B cell (primary cell): Measurements from ENCODE around the gene STXBP2. TPM values are rescaled to one million over a fixed set of nuclear protein-coding genes. Genes with fewer than 3 reads are reported as not detected.

Source experiments
- ATAC-seq: fragments of 200-7000 bp; cut with Tn5 transposase; one replicate; pipeline ENCODE4 v1.10.0; 2021; ENCODE audit warnings: low read depth, mild to moderate bottlenecking, moderate number of reproducible peaks, moderate library complexity
- CTCF ChIA-PET: fragments of 350-600 bp; sonication (Branson Sonifier 250); formaldehyde crosslinking; loops from one replicate; lab custom pipeline; 2021; ENCODE audit warnings: antibody characterized with exemption, inconsistent platforms; lab: Charles Lee
- POLR2A ChIA-PET: fragments of 350-600 bp; sonication (Branson Sonifier 250); formaldehyde crosslinking; loops from one replicate; lab custom pipeline; 2021; ENCODE audit warnings: antibody characterized with exemption; lab: Charles Lee
- DNase-seq: peaks from one replicate; pipeline ENCODE4 v3.0.0; 2013
- H2AFZ ChIP-seq: 2 replicates; pipeline ENCODE4 v1.6.1; 2012; ENCODE audit warnings: mild to moderate bottlenecking, low read depth, low read length; ENCODE audit not compliant: insufficient read depth, poor library complexity, severe bottlenecking
- H3K27ac ChIP-seq, 2 donors: 1 replicate in 1 of 2; 2 replicates in 1 of 2; pipeline ENCODE4 v1.5.1; 2012 to 2013; ENCODE audit warnings: low read length in 2 of 2, mild to moderate bottlenecking in 2 of 2, moderate library complexity in 1 of 2
- H3K27me3 ChIP-seq, 4 experiments: fragments of 200-600 bp in 1 of 4; sonication (generic) in 1 of 4; replicated peaks in 1 of 4; 1 replicate in 2 of 4; 2 replicates in 2 of 4; pipeline versions ENCODE4 v1.6.1 to v1.7.0; 2013 to 2016; ENCODE audit warnings: low read length in 3 of 4, mild to moderate bottlenecking in 2 of 4, mixed read lengths in 1 of 4, moderate library complexity in 1 of 4; ENCODE audit not compliant: insufficient read depth in 4 of 4, control insufficient read depth in 3 of 4; ENCODE audit errors: control extremely low read depth in 1 of 4
- H3K36me3 ChIP-seq, 2 experiments: replicated peaks in 1 of 2; 1 replicate in 1 of 2; 2 replicates in 1 of 2; pipeline versions ENCODE4 v1.6.1 to v1.7.1; 2013; ENCODE audit warnings: low read length in 1 of 2; ENCODE audit not compliant: insufficient read depth in 2 of 2, control insufficient read depth in 1 of 2; ENCODE audit errors: control extremely low read depth in 1 of 2, extremely low read depth in 1 of 2
- H3K4me1 ChIP-seq, 2 donors: fragments of 200-600 bp in 1 of 2; sonication (generic) in 1 of 2; 1 replicate in 1 of 2; 2 replicates in 1 of 2; pipeline versions ENCODE4 v1.5.1 to v1.6.1; 2013 to 2017; ENCODE audit warnings: low read length in 2 of 2; ENCODE audit not compliant: control insufficient read depth in 2 of 2, insufficient read depth in 2 of 2
- H3K4me2 ChIP-seq: replicated peaks from 2 replicates; pipeline ENCODE3; 2012; ENCODE audit warnings: mild to moderate bottlenecking, low read depth, low read length; ENCODE audit not compliant: poor library complexity, severe bottlenecking
- H3K4me3 ChIP-seq, 5 experiments: fragments of 200-600 bp in 1 of 5; sonication (generic) in 1 of 5; 1 replicate in 3 of 5; 2 replicates in 2 of 5; pipeline versions ENCODE4 v1.5.1 to v1.7.0; 2011 to 2016; ENCODE audit warnings: low read length in 4 of 5, mild to moderate bottlenecking in 4 of 5, low read depth in 2 of 5, control low read depth in 1 of 5, moderate library complexity in 1 of 5; ENCODE audit not compliant: insufficient read depth in 1 of 5; ENCODE audit errors: control extremely low read depth in 1 of 5, extremely low read depth in 1 of 5
- H3K79me2 ChIP-seq: fragments of 200-600 bp; sonication (generic); one replicate; pipeline ENCODE4 v1.6.0; 2016; ENCODE audit warnings: low read length; ENCODE audit not compliant: control insufficient read depth, insufficient read depth
- H3K9ac ChIP-seq: fragments of 200-600 bp; sonication (generic); 2 replicates; pipeline ENCODE4 v1.6.1; 2017; ENCODE audit warnings: mild to moderate bottlenecking, low read length, moderate library complexity
- H3K9me3 ChIP-seq, 3 donors: one replicate each; pipeline versions ENCODE4 v1.6.1 to v1.7.1; 2013; ENCODE audit warnings: low read length in 2 of 3; ENCODE audit not compliant: control insufficient read depth in 2 of 3, insufficient read depth in 1 of 3; ENCODE audit errors: control extremely low read depth in 1 of 3
- H4K20me1 ChIP-seq: 2 replicates; pipeline ENCODE4 v1.6.0; 2012; ENCODE audit warnings: mild to moderate bottlenecking, low read length; ENCODE audit not compliant: insufficient read depth, control insufficient read depth, poor library complexity, severe bottlenecking
- H3K27ac Mint-ChIP-seq: one replicate; pipeline ENCODE4 v1.8.0; 2021; ENCODE audit warnings: mixed read lengths
- H3K27me3 Mint-ChIP-seq: one replicate; pipeline ENCODE4 v1.8.0; 2021; ENCODE audit warnings: mixed read lengths
- H3K4me1 Mint-ChIP-seq: one replicate; pipeline ENCODE4 v1.8.0; 2021; ENCODE audit warnings: mixed read lengths
- H3K4me3 Mint-ChIP-seq: one replicate; pipeline ENCODE4 v1.8.0; 2021; ENCODE audit warnings: mixed read lengths
- H3K9me3 Mint-ChIP-seq: one replicate; pipeline ENCODE4 v1.8.0; 2022; ENCODE audit warnings: mixed read lengths; ENCODE audit not compliant: insufficient read depth
- EZH2 ChIP-seq: IDR thresholded peaks from 2 replicates; pipeline ENCODE4 v1.6.1; 2012; ENCODE audit warnings: borderline replicate concordance, low read depth, mild to moderate bottlenecking, moderate library complexity, low read length; ENCODE audit not compliant: insufficient read depth, poor library complexity, severe bottlenecking
- WGBS: methylation state at CpG from one replicate; pipeline ENCODE4 v1.1.5; 2013; ENCODE audit warnings: missing lambda C conversion rate; ENCODE audit not compliant: insufficient coverage; 5-methylcytosine and 5-hydroxymethylcytosine counted together
- intact Hi-C: fragments of 100-400 bp; cut with micrococcal nuclease; formaldehyde crosslinking; loops from one replicate; pipeline ENCODE4 v1.10.0; 2022
- polyA plus RNA-seq: library from polyadenylated mRNA; depleted of rRNA; stranded (reverse); fragments of >200 nt; gene quantifications from 2 replicates; pipeline ENCODE4 v1.2.3, GENCODE V29; 2012
- total RNA-seq, 2 donors: library from RNA; stranded (reverse); fragments of 120-200 nt in 1 of 2; gene quantifications; 1 replicate in 1 of 2; 2 replicates in 1 of 2; pipeline versions ENCODE4 v1.2.3 to v1.2.4, GENCODE V29; 2013 to 2022
- TF ChIP-seq, protein P1 (sequence below): fragments of 200-600 bp; IDR thresholded peaks from one replicate; pipeline ENCODE4 v1.8.0; 2022; ENCODE audit warnings: antibody characterized with exemption, mild to moderate bottlenecking

STXBP2 gene
- total and polyA plus RNA-seq, 2 donors (not counting 1 experiment from before 2014, with no cell fraction given): 222 to 226 TPM

DNA sequence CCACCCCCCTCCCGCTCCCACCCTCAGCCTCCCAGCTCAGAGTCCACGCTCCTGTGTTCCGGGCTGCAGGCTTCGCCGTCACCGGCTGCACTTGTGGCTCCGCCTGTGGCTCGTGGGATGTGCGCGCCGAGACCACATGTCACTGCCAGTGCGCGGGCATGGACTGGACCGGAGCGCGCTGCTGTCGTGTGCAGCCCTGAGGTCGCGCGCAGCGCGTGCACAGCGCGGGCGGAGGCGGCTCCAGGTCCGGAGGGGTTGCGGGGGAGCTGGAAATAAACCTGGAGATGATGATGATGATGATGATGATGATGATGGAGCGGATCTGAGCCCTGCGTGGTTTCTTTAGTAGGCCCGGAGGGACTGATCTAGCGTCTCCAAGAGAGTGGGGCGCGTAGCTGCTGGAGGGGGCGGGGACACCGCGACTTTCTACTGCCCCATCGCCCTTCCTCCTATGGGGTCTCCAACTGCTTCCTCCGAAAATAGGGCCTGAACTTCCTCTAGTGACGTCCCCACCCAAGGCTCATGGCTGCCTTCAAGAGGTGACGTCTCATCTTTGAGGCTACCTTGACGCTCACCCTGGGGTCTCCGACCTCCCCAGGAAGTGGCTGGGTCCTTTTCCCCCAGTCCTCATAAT lies 33.4 kb downstream of the STXBP2 start:
- peak overlapping the region; percentile 72 for H3K4me3 Mint-ChIP-seq
- Histone ChIP-seq H3K36me3 (no peaks in the 10 kb centered on the region), H2AFZ (peak overlapping the region; percentile 49), H4K20me1 (no peaks in the 10 kb centered on the region), H3K4me2 (peak overlapping the region; percentile 70), H3K4me3 (peak overlapping the region in 2 of 5 experiments; percentile 21 to 48), H3K27me3 (peaks cover 0 to 44% (median 9%) of the 10 kb centered on the region in 4 experiments), H3K9ac (peak overlapping the region; percentile 15), H3K9me3 (peaks cover 0 to 8% (median 0%) of the 10 kb centered on the region in 3 donors), H3K79me2 (no peaks in the 10 kb centered on the region), H3K27ac (no peak overlapping the region), H3K4me1 (peaks cover 8% of the 10 kb centered on the region in 2 donors)
- no peak overlapping the region for H3K27ac Mint-ChIP-seq
- POLR2A ChIA-PET: interaction anchor here (0.6 kb wide), 1 partner anchor 8 kb away, joined by 3 read pairs; no protein-coding TSS in a partner anchor
- CTCF ChIA-PET: interaction anchor here (0.6 to 3.0 kb wide), 3 partner anchors 11 to 506 kb away, joined by 3 to 9 read pairs (median 3); partner anchors contain the start of gene TRAPPC5
- H3K9me3 Mint-ChIP-seq: no peaks in the 10 kb centered on the region
- WGBS: 6% methylated on average over 41 of the region's 43 CpGs
- H3K4me1 Mint-ChIP-seq: peaks cover 12% of the 10 kb centered on the region
- TF ChIP-seq, protein P1, sequence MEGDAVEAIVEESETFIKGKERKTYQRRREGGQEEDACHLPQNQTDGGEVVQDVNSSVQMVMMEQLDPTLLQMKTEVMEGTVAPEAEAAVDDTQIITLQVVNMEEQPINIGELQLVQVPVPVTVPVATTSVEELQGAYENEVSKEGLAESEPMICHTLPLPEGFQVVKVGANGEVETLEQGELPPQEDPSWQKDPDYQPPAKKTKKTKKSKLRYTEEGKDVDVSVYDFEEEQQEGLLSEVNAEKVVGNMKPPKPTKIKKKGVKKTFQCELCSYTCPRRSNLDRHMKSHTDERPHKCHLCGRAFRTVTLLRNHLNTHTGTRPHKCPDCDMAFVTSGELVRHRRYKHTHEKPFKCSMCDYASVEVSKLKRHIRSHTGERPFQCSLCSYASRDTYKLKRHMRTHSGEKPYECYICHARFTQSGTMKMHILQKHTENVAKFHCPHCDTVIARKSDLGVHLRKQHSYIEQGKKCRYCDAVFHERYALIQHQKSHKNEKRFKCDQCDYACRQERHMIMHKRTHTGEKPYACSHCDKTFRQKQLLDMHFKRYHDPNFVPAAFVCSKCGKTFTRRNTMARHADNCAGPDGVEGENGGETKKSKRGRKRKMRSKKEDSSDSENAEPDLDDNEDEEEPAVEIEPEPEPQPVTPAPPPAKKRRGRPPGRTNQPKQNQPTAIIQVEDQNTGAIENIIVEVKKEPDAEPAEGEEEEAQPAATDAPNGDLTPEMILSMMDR: no peak
- no peak for TF ChIP-seq EZH2
- ATAC-seq: peak; percentile 10
- peaks cover 42% of the 10 kb centered on the region for H3K27me3 Mint-ChIP-seq
- intact Hi-C loops: no loop called here
- peak; percentile 28 for DNase-seq

DNA sequence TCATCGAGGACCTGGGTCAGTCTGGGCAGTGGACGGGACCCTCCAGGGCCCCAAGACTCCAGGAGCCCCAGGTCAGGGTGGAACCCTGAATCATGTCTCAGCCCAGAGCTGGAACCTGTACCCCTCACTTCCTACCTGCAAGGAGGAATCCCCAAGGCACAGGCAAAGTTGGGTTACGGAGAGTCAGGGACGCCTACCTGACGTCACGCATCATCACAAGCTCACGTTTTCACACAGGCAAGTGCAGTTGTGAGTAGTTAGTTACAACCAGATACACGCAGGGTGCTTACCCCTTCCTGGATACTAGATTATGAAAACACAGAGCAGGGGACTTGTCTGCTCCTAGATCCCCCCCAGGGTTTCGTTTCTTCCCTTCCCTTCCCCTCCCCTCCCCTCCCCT lies 33.9 kb downstream of the STXBP2 start:
- WGBS: 60% methylated on average over 2 of the region's 9 CpGs
- POLR2A ChIA-PET: no interaction called here

More for the DNA sequence above, 33.9 kb downstream of the STXBP2 start:
- intact Hi-C loops: no loop called here
- DNase-seq (no peak), ATAC-seq (no peak)
- H4K20me1 ChIP-seq: no peaks in the 10 kb centered on the region
- no peak overlapping the region for H3K4me3 ChIP-seq
- CTCF ChIA-PET: interaction anchor here (1.4 to 3.0 kb wide), 2 partner anchors 10 to 19 kb away, joined by 3 to 9 read pairs; partner anchors contain the start of gene TRAPPC5
- H3K9me3 ChIP-seq: peaks cover 0 to 8% (median 0%) of the 10 kb centered on the region in 3 donors
- peaks cover 11 to 13% of the 10 kb centered on the region in 2 donors for H3K4me1 ChIP-seq
- no peak overlapping the region for H3K27ac ChIP-seq
- H3K4me3 Mint-ChIP-seq: peak overlapping the region; percentile 72
- H3K4me2 ChIP-seq: peak overlapping the region; percentile 70
- H3K27ac Mint-ChIP-seq: no peak overlapping the region
- no peak overlapping the region for H3K9ac ChIP-seq
- H3K79me2 ChIP-seq: no peaks in the 10 kb centered on the region
- no peak overlapping the region for H2AFZ ChIP-seq
- peaks cover 40% of the 10 kb centered on the region for H3K27me3 Mint-ChIP-seq
- H3K36me3 ChIP-seq: no peaks in the 10 kb centered on the region
- peaks cover 0 to 46% (median 9%) of the 10 kb centered on the region in 4 experiments for H3K27me3 ChIP-seq
- TF ChIP-seq, protein P1: no peak
- H3K9me3 Mint-ChIP-seq: no peaks in the 10 kb centered on the region
- H3K4me1 Mint-ChIP-seq: peaks cover 14% of the 10 kb centered on the region
